IMR-90 (cell line): ENCODE results near the gene SMIM21. TPM values are rescaled to one million over a fixed set of nuclear protein-coding genes. Genes with fewer than 3 reads are reported as not detected.

Experiments used
- ATAC-seq: fragments of 200-7000 bp; cut with Tn5 transposase; 2 replicates; pipeline ENCODE4 v1.9.1; 2020; ENCODE audit warnings: low read depth, mild to moderate bottlenecking, moderate library complexity
- BruUV-seq: library from RNA; stranded (reverse); fragments of 400-500 nt; replicated peaks from 2 replicates; lab custom pipeline; 2021; lab: Mats Ljungman, UMichigan
- CTCF ChIA-PET: fragments of 300-600 bp; formaldehyde crosslinking; extraction: SDS; loops from one replicate; lab custom pipeline; 2021; ENCODE audit warnings: antibody characterized with exemption; lab: Yijun Ruan, JAX
- POLR2A ChIA-PET: fragments of 300-600 bp; sonication (Branson Sonifier 250); formaldehyde crosslinking; loops from one replicate; lab custom pipeline; 2022; ENCODE audit warnings: antibody characterized with exemption; ENCODE audit not compliant: unreplicated experiment; lab: Charles Lee
- DNase-seq: peaks from one replicate; pipeline ENCODE4 v3.0.0; 2013
- H2AFZ ChIP-seq: replicated peaks from 2 replicates; pipeline ENCODE3; 2013; ENCODE audit warnings: low read length, mild to moderate bottlenecking; ENCODE audit not compliant: poor library complexity
- H2AK5ac ChIP-seq: 2 replicates; pipeline ENCODE4 v1.6.1; 2013; ENCODE audit warnings: low read depth, low read length, inconsistent platforms
- H2AK9ac ChIP-seq: replicated peaks from 2 replicates; pipeline ENCODE3; 2013; ENCODE audit warnings: mild to moderate bottlenecking, low read depth, low read length, moderate library complexity; ENCODE audit not compliant: poor library complexity
- H2BK120ac ChIP-seq: 2 replicates; pipeline ENCODE4 v1.6.1; 2013; ENCODE audit warnings: low read depth, low read length, inconsistent platforms
- H2BK15ac ChIP-seq: 3 replicates; pipeline ENCODE4 v1.6.1; 2013; ENCODE audit warnings: low read depth, low read length, inconsistent platforms
- H2BK20ac ChIP-seq: 2 replicates; pipeline ENCODE4 v1.6.1; 2013; ENCODE audit warnings: low read depth, mild to moderate bottlenecking, inconsistent platforms, low read length, moderate library complexity
- H2BK5ac ChIP-seq: 2 replicates; pipeline ENCODE4 v1.6.1; 2013; ENCODE audit warnings: mild to moderate bottlenecking, low read depth, low read length, inconsistent platforms; ENCODE audit not compliant: poor library complexity, severe bottlenecking
- H3K14ac ChIP-seq: replicated peaks from 2 replicates; pipeline ENCODE4 v1.6.1; 2013; ENCODE audit warnings: low read depth, low read length, inconsistent platforms
- H3K18ac ChIP-seq: 2 replicates; pipeline ENCODE4 v1.6.1; 2013; ENCODE audit warnings: low read depth, low read length, control low read depth
- H3K23ac ChIP-seq: 2 replicates; pipeline ENCODE4 v1.6.1; 2013; ENCODE audit warnings: low read depth, low read length, inconsistent platforms
- H3K27ac ChIP-seq: 2 replicates; pipeline ENCODE4 v1.5.1; 2013; ENCODE audit warnings: mild to moderate bottlenecking, control low read depth, low read length; ENCODE audit not compliant: insufficient read depth
- H3K27me3 ChIP-seq: 2 replicates; pipeline ENCODE4 v1.6.1; 2013; ENCODE audit warnings: low read length; ENCODE audit not compliant: control insufficient read depth, insufficient read depth
- H3K36me3 ChIP-seq: 2 replicates; pipeline ENCODE4 v1.6.1; 2013; ENCODE audit warnings: low read length, mixed read lengths; ENCODE audit not compliant: control insufficient read depth, insufficient read depth
- H3K4ac ChIP-seq: 2 replicates; pipeline ENCODE4 v1.6.1; 2013; ENCODE audit warnings: low read depth, low read length, inconsistent platforms
- H3K4me1 ChIP-seq: 2 replicates; pipeline ENCODE4 v1.6.1; 2013; ENCODE audit warnings: low read length, mixed read lengths; ENCODE audit not compliant: control insufficient read depth, insufficient read depth
- H3K4me2 ChIP-seq: 2 replicates; pipeline ENCODE4 v1.6.1; 2013; ENCODE audit warnings: low read depth, mild to moderate bottlenecking, control low read depth, low read length, moderate library complexity
- H3K4me3 ChIP-seq: 2 replicates; pipeline ENCODE4 v1.5.1; 2013; ENCODE audit warnings: low read depth, mild to moderate bottlenecking, control low read depth, low read length, moderate library complexity; ENCODE audit not compliant: insufficient read depth
- H3K56ac ChIP-seq: 2 replicates; pipeline ENCODE4 v1.6.1; 2013; ENCODE audit warnings: low read length, inconsistent platforms; ENCODE audit not compliant: insufficient read depth; ENCODE audit errors: extremely low read depth
- H3K79me1 ChIP-seq, 2 experiments: 2 replicates each; pipeline ENCODE4 v1.6.1; 2013; ENCODE audit warnings: low read length in 2 of 2, inconsistent platforms in 1 of 2, low read depth in 1 of 2
- H3K9ac ChIP-seq: 2 replicates; pipeline ENCODE4 v1.6.1; 2013; ENCODE audit warnings: low read depth, low read length, control low read depth
- H3K9me1 ChIP-seq: 2 replicates; pipeline ENCODE4 v1.6.1; 2013; ENCODE audit warnings: low read length, inconsistent platforms; ENCODE audit not compliant: insufficient read depth
- H3K9me3 ChIP-seq: 2 replicates; pipeline ENCODE4 v1.6.1; 2013; ENCODE audit warnings: low read length; ENCODE audit not compliant: control insufficient read depth, insufficient read depth
- H4K20me1 ChIP-seq: 2 replicates; pipeline ENCODE4 v1.6.1; 2013; ENCODE audit warnings: low read length, inconsistent platforms; ENCODE audit not compliant: insufficient read depth
- H4K5ac ChIP-seq: 2 replicates; pipeline ENCODE4 v1.6.1; 2013; ENCODE audit warnings: mild to moderate bottlenecking, low read depth, low read length, control low read depth
- H4K8ac ChIP-seq, 2 experiments: 2 replicates each; pipeline ENCODE4 v1.6.1; 2013; ENCODE audit warnings: low read depth in 2 of 2, low read length in 2 of 2, control low read depth in 1 of 2, inconsistent platforms in 1 of 2
- H4K91ac ChIP-seq: 2 replicates; pipeline ENCODE4 v1.6.1; 2013; ENCODE audit warnings: low read depth, low read length, inconsistent platforms; ENCODE audit not compliant: insufficient read depth
- BHLHE40 ChIP-seq: fragments of 150-350 bp; IDR thresholded peaks from 2 replicates; pipeline ENCODE4 v1.6.1; 2016; ENCODE audit warnings: mild to moderate bottlenecking, low read depth, low read length
- CEBPB ChIP-seq: IDR thresholded peaks from 2 replicates; pipeline ENCODE4 v1.6.1; 2012; ENCODE audit warnings: low read depth, low read length, improper control_type of control experiment
- FOS ChIP-seq: fragments of 150-350 bp; IDR thresholded peaks from 2 replicates; pipeline ENCODE4 v1.6.1; 2016; ENCODE audit warnings: low read depth, low read length
- MAFK ChIP-seq: IDR thresholded peaks from 2 replicates; pipeline ENCODE4 v1.6.1; 2012; ENCODE audit warnings: low read depth, low read length, improper control_type of control experiment
- NFE2L2 ChIP-seq: fragments of 150-350 bp; IDR thresholded peaks from 2 replicates; pipeline ENCODE4 v1.6.1; 2016; ENCODE audit warnings: low read depth, mild to moderate bottlenecking, low read length
- RCOR1 ChIP-seq: IDR thresholded peaks from 2 replicates; pipeline ENCODE4 v1.6.1; 2012; ENCODE audit warnings: mild to moderate bottlenecking, low read length, improper control_type of control experiment; ENCODE audit not compliant: insufficient replicate concordance
- RFX5 ChIP-seq: IDR thresholded peaks from 2 replicates; pipeline ENCODE4 v1.8.0; 2012; ENCODE audit warnings: low read depth, mild to moderate bottlenecking, low read length, moderate library complexity
- WGBS, 2 experiments: methylation state at CpG; one replicate each; pipeline versions ENCODE4 v1.1.5 to v1.1.7; 2013; ENCODE audit warnings: missing lambda C conversion rate in 2 of 2; ENCODE audit not compliant: insufficient read length in 1 of 2; ENCODE audit errors: extremely low coverage in 2 of 2; 5-methylcytosine and 5-hydroxymethylcytosine counted together
- dilution Hi-C: fragments of 300-500 bp; cut with HindIII; formaldehyde crosslinking; loops from one replicate; pipeline ENCODE4 v1.14.3; 2018; ENCODE audit warnings: low sequenced_read_pairs; ENCODE audit not compliant: unreplicated experiment
- in situ Hi-C: fragments of 300-500 bp; cut with MboI; formaldehyde crosslinking; loops from 3 replicates; pipeline ENCODE4 v1.14.3; 2019; ENCODE audit warnings: low sequenced_read_pairs, inconsistent platforms, mixed read lengths
- intact Hi-C: fragments of 100-400 bp; cut with micrococcal nuclease; formaldehyde crosslinking; loops from 2 replicates; pipeline ENCODE4 v1.10.0; 2022
- polyA plus RNA-seq, 3 experiments: library from polyadenylated mRNA; depleted of rRNA; stranded (reverse); fragments of >200 nt; gene quantifications; 2 replicates each; pipeline ENCODE4 v1.2.3, GENCODE V29; 2012; ENCODE audit warnings: low replicate concordance in 1 of 3
- total RNA-seq: library from RNA; depleted of rRNA; stranded (reverse); fragments of >200 nt; gene quantifications from 2 replicates; pipeline ENCODE4 v1.2.3, GENCODE V29; 2012

Gene SMIM21
- total and polyA plus RNA-seq, 2 of the 4 experiments (the other 2 are of a cell fraction): not detected

GRCh38 chr18:75475228-75475627 is 47.7 kb upstream of the SMIM21 start:
- H3K79me1 ChIP-seq: no peaks in the 10 kb centered on the region
- H2AK9ac ChIP-seq: no peak overlapping the region
- no peaks in the 10 kb centered on the region for H3K36me3 ChIP-seq
- ATAC-seq: peak; percentile 63
- H3K56ac ChIP-seq: peak overlapping the region; percentile 80; the same call in 1 of the 2 replicates
- H2BK20ac ChIP-seq: peak overlapping the region; percentile 93
- H3K9me1 ChIP-seq: peaks cover 3% of the 10 kb centered on the region; the same call in 1 of the 2 replicates
- no peaks in the 10 kb centered on the region for H4K20me1 ChIP-seq
- H3K27me3 ChIP-seq: no peaks in the 10 kb centered on the region; the same call in 1 of the 2 replicates
- H3K18ac ChIP-seq: peak overlapping the region; percentile 58; the same call in 1 of the 2 replicates
- H3K4me3 ChIP-seq: no peak overlapping the region
- H4K91ac ChIP-seq: peak overlapping the region; percentile 85; the same call in 1 of the 2 replicates
- H3K27ac ChIP-seq: no peak overlapping the region
- dilution Hi-C loops: no loop called here
- BruUV-seq: no TSS peak
- peak overlapping the region; percentile 41 for H2BK5ac ChIP-seq
- H3K4me1 ChIP-seq: peaks cover 7% of the 10 kb centered on the region
- intact Hi-C loops: loop anchor here (10.0 kb wide), 1 partner anchor 870 kb away; no protein-coding TSS in a partner anchor
- ChIA-PET POLR2A (interaction anchor here (0.9 kb wide), 1 partner anchor 269 kb away, joined by 9 read pairs; no protein-coding TSS in a partner anchor), CTCF (no interaction called here)
- H4K5ac ChIP-seq: peak overlapping the region; percentile 34; the same call in 1 of the 2 replicates
- no peaks in the 10 kb centered on the region for H3K9me3 ChIP-seq
- in situ Hi-C loops: loop anchor here (25.0 kb wide), 1 partner anchor 887 kb away; no protein-coding TSS in a partner anchor
- H3K4ac ChIP-seq: peak overlapping the region; percentile 74; the same call in 1 of the 2 replicates
- H3K14ac ChIP-seq: no peak overlapping the region
- peak overlapping the region; percentile 60 to 86 for H4K8ac ChIP-seq
- no peak overlapping the region for H2AFZ ChIP-seq
- peak overlapping the region; percentile 84 for H2BK120ac ChIP-seq
- no CpG with 5 or more reads among the region's 2 CpGs for WGBS, 2 experiments
- H3K9ac ChIP-seq: no peak overlapping the region
- H2BK15ac ChIP-seq: peak overlapping the region; percentile 97; the same call in 2 of the 3 replicates
- DNase-seq: peak; percentile 94
- peak; percentile 97 for TF ChIP-seq NFE2L2
- TF ChIP-seq BHLHE40: peak; percentile 32; the same call in 1 of the 2 replicates
- peak; percentile 79 for TF ChIP-seq MAFK
- no peak for TF ChIP-seq RFX5
- TF ChIP-seq FOS: peak; percentile 19; the same call in 1 of the 2 replicates
- TF ChIP-seq CEBPB: peak; percentile 7; the same call in 1 of the 2 replicates
- TF ChIP-seq RCOR1: no peak
- peak overlapping the region; percentile 54; the same call in 1 of the 2 replicates for H3K4me2 ChIP-seq
- no peak overlapping the region for H3K23ac ChIP-seq
- H2AK5ac ChIP-seq: no peak overlapping the region
